IPS-15b (cell line): Measurements from ENCODE around the gene SEMA3B.
A peak's percentile ranks its signal among the peaks of the same experiment; 100 is the strongest.
"Not testable (repeated sequence)": the region's sequence is repeated elsewhere in the genome, so short reads cannot be mapped to it uniquely, and the experiment has no call there.

Experiments
- H3K27me3 ChIP-seq: one replicate; pipeline ENCODE4 v1.6.1; 2013; ENCODE audit warnings: low read length; ENCODE audit not compliant: control insufficient read depth, insufficient read depth
- H3K36me3 ChIP-seq: one replicate; pipeline ENCODE4 v1.6.1; 2013; ENCODE audit warnings: low read length; ENCODE audit not compliant: control insufficient read depth, insufficient read depth
- H3K4me1 ChIP-seq: one replicate; pipeline ENCODE4 v1.6.1; 2013; ENCODE audit warnings: mild to moderate bottlenecking, low read length; ENCODE audit not compliant: control insufficient read depth, insufficient read depth
- H3K4me3 ChIP-seq: one replicate; pipeline ENCODE4 v1.5.1; 2013; ENCODE audit warnings: low read depth, low read length
- H3K9ac ChIP-seq: one replicate; pipeline ENCODE4 v1.6.1; 2013; ENCODE audit warnings: low read depth, mild to moderate bottlenecking, low read length
- H3K9me3 ChIP-seq: one replicate; pipeline ENCODE4 v1.6.1; 2013; ENCODE audit warnings: mild to moderate bottlenecking, low read length; ENCODE audit not compliant: control insufficient read depth, insufficient read depth

SEMA3B gene

GRCh38 chr3:50262200-50262599 is 6.7 kb upstream of the SEMA3B start:
- H3K4me1 ChIP-seq, result peaks cover 12% of the 10 kb centered on the region
- not testable (repeated sequence) for H3K9ac ChIP-seq, H3K9me3 ChIP-seq, H3K4me3 ChIP-seq, H3K27me3 ChIP-seq
- peaks cover 14% of the 10 kb centered on the region for H3K36me3 ChIP-seq

DNA sequence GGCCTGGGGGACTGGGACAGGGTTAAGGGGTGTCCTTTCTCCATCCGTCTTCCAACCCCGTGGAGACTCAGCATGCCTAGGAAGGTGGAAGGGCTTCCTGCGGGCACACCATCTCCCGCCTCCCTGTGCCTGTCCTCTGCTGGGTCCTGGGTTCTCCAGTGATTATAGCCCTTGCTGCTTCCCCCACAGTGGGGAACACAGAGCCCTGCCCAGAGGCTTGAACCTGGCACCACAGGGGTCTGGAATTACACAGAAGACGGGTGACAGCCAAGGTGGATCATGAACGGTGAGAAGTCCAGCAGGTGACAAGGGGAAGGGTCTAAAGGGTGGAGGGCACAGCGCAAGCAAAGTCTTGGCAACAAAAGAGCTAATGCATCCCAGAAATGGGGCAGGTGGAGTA is 6.2 kb upstream of the SEMA3B start:
- no peak overlapping the region for H3K9ac ChIP-seq
- peaks cover 9% of the 10 kb centered on the region for H3K36me3 ChIP-seq
- peaks cover 15% of the 10 kb centered on the region for H3K4me1 ChIP-seq
- H3K9me3 ChIP-seq, result no peaks in the 10 kb centered on the region
- no peaks in the 10 kb centered on the region for H3K27me3 ChIP-seq
- H3K4me3 ChIP-seq, result no peak overlapping the region

GRCh38 chr3:50263478-50264382 is 5.2 kb upstream of the SEMA3B start:
- Histone ChIP-seq H3K4me1 (peaks cover 20% of the 10 kb centered on the region), H3K4me3 (peak overlapping the region; percentile 22)

GRCh38 chr3:50264383-50264963 is 4.5 kb upstream of the SEMA3B start:
- H3K4me1 ChIP-seq, result peaks cover 24% of the 10 kb centered on the region
- H3K9ac ChIP-seq, result peak overlapping the region; percentile 81
- no peaks in the 10 kb centered on the region for H3K36me3 ChIP-seq
- no peaks in the 10 kb centered on the region for H3K9me3 ChIP-seq
- no peaks in the 10 kb centered on the region for H3K27me3 ChIP-seq
- peak overlapping the region; percentile 22 for H3K4me3 ChIP-seq

More at GRCh38 chr3:50263478-50264382, 5.2 kb upstream of the SEMA3B start:
- no peaks in the 10 kb centered on the region for H3K36me3 ChIP-seq
- no peaks in the 10 kb centered on the region for H3K27me3 ChIP-seq
- no peaks in the 10 kb centered on the region for H3K9me3 ChIP-seq
- peak overlapping the region; percentile 81 for H3K9ac ChIP-seq

- Histone ChIP-seq H3K27me3 (no peaks in the 10 kb centered on the region), H3K9me3 (no peaks in the 10 kb centered on the region), H3K9ac (peak overlapping the region; percentile 47), H3K4me3 (peak overlapping the region; percentile 22), H3K4me1 (peaks cover 26% of the 10 kb centered on the region), H3K36me3 (no peaks in the 10 kb centered on the region)
These were observed 3.9 kb upstream of the SEMA3B start for GRCh38 chr3:50264964-50265485.

- Histone ChIP-seq H3K4me3 (no peak overlapping the region), H3K9me3 (no peaks in the 10 kb centered on the region), H3K9ac (no peak overlapping the region), H3K4me1 (peaks cover 26% of the 10 kb centered on the region), H3K36me3 (no peaks in the 10 kb centered on the region), H3K27me3 (no peaks in the 10 kb centered on the region)
These were observed 3.4 kb upstream of the SEMA3B start for GRCh38 chr3:50265571-50265970.

DNA sequence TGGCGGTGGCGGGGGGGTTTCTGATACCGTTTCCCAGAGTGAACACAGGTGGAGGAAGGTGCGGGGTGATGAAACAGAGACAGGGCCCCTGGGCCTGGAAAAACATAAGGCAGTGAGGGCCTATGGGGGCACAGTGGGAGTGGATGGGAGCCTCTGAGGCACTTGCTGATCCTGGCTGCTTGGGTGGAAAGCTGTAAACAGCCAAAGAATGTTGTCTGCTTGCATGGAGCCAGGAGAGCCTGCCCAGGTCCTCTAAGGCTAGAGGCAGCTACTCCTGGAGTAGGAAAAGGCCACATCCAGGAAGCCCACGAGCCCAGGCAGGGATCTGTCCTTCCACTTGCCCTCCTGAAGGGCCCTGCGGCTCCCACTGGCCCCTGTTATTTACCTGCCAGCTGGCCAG is 2.9 kb upstream of the SEMA3B start:
- Histone ChIP-seq H3K36me3 (peaks cover 4% of the 10 kb centered on the region), H3K4me1 (peaks cover 26% of the 10 kb centered on the region), H3K4me3 (no peak overlapping the region), H3K9ac (no peak overlapping the region), H3K9me3 (no peaks in the 10 kb centered on the region), H3K27me3 (no peaks in the 10 kb centered on the region)

DNA sequence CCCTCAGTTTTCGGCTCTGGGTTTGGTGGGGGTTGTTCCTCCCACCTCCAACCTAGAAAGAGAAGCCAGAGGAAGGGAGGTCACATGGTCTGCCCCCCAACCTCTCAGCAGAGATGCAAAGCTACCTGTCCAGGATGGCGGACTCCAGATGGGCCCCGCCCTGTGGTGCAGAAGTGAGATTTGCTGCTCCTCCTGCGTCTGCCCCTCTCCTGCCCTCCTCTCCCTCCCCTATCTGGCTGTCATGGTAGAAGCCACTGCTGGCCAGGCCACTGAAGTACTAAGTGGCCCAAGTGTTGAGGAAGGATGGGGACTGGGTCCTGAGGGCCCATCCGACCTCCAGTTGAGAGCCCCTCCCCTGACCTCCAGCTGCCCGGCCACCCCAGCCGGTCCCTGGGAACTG is 2.1 kb upstream of the SEMA3B start:
- Histone ChIP-seq H3K4me1 (peaks cover 26% of the 10 kb centered on the region), H3K27me3 (no peaks in the 10 kb centered on the region), H3K9me3 (no peaks in the 10 kb centered on the region), H3K4me3 (peak overlapping the region; percentile 8), H3K9ac (peak overlapping the region; percentile 12), H3K36me3 (peaks cover 4% of the 10 kb centered on the region)

DNA sequence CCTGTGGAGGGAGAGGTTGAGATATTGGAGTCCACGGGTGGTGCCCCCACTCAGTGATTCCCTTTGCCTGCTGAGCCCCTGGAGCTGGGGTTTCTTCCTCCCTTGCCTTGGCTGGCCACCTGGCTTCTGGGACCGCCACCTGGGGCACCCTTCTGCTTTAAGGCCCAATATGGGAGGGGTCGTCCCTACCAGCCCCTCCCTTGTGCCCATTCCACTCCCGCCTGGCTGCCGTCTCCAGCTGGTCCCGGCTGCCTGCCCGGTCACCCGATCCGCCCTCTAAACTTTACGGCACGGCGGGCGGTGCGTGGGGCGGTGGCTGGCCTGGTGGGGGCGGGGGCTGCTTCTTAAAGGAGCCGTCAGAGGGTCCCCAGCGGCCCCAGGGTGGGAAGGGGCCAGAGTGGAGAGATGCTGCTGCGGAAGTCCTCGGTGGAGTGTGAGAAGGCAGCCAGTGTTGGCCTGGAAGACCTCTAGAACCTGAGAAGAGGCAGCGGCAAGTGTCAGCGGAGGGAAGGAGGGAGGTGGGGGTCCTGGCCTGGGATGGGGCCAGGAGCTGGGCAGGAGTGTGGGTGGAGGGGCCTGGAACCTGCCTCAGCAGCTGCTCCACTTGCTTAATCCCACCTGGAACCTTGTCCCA is 1.6 kb upstream of the SEMA3B start:
- Histone ChIP-seq H3K9ac (peak overlapping the region; percentile 12), H3K36me3 (peaks cover 4% of the 10 kb centered on the region), H3K4me3 (peak overlapping the region; percentile 18), H3K9me3 (no peaks in the 10 kb centered on the region), H3K27me3 (no peaks in the 10 kb centered on the region), H3K4me1 (peaks cover 26% of the 10 kb centered on the region)

DNA sequence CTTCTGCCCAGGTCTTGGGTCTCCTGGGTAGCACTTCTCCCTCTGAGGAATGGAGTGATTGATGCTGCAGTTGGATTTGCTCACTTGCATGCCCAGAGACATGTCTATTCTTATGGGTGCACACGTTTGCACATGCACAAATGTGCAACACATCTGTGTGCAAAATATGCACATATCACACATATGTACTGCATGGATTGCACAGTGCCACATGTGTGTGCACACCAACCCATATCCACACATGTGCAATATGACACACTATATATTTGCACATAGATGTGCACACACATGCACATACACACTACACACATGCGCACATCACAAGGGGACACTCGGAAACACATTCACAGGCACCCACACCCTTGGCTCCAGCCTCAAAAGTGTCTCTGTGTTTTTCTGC is 671 bp upstream of the SEMA3B start:
- Histone ChIP-seq H3K9me3 (no peaks in the 10 kb centered on the region), H3K9ac (no peak overlapping the region), H3K27me3 (peaks cover 4% of the 10 kb centered on the region), H3K4me1 (peaks cover 26% of the 10 kb centered on the region), H3K36me3 (peaks cover 4% of the 10 kb centered on the region), H3K4me3 (no peak overlapping the region)

DNA sequence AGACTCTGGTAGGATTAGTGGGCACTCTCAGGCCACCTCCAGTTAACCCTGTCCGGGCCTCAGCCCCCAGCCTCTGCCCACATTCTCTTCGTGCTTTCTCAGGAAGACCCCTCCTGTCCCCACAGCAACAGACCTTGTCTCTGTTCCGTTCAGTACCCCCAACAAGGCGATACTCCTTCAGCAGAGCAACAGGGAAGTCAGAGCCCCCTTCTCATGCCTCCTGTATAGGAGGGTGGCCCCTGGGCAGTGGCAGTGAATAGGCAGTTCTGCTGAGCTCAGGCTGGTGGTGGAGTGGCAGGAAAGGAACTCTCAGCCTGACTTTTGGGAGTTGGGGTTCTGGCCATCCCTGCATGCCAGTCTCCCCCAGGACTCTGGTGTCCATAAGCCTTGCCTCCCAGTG is 513 bp downstream of the SEMA3B start:
- H3K27me3 ChIP-seq, result peaks cover 15% of the 10 kb centered on the region
- H3K9me3 ChIP-seq, result no peaks in the 10 kb centered on the region
- peak overlapping the region; percentile 16 for H3K9ac ChIP-seq
- peaks cover 4% of the 10 kb centered on the region for H3K36me3 ChIP-seq
- no peak overlapping the region for H3K4me3 ChIP-seq
- peaks cover 21% of the 10 kb centered on the region for H3K4me1 ChIP-seq
